ENCODE data around the gene NPEPL1.

Gene NPEPL1

GRCh38 chr20:58684291-58684690 lies 8.3 kb upstream of the NPEPL1 start:
- no peak for DNase-seq (ENCODE audit: low spot score)

GRCh38 chr20:58685988-58686387 lies 6.6 kb upstream of the NPEPL1 start:
- DNase-seq (ENCODE audit: low spot score) = no peak

DNA sequence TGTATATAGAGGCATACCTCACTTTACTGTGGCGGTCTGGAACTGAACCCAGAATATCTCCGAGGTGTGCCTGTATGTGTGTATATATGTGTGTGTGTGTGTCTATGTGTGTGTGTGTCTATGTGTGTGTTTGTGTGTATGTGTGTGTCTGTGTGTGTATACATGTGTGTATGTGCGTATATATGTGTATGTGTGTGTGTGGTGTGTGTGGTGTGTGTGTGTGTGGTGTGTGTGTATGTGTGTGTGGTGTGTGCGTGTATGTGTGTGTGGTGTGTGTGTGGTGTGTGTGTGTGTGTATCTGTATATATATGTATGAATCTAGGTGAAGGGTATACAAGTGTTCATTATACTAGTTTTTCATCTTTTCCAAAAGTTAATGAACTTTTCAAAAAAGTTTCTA lies 4.2 kb upstream of the NPEPL1 start:
- DNase-seq (ENCODE audit: low spot score) = no peak

- no peak for DNase-seq (ENCODE audit: low spot score)
These were observed 3.8 kb upstream of the NPEPL1 start for GRCh38 chr20:58688840-58689239.

GRCh38 chr20:58690396-58691135 lies 2.0 kb upstream of the NPEPL1 start:
- peak; percentile 36 for DNase-seq (ENCODE audit: low spot score)

DNA sequence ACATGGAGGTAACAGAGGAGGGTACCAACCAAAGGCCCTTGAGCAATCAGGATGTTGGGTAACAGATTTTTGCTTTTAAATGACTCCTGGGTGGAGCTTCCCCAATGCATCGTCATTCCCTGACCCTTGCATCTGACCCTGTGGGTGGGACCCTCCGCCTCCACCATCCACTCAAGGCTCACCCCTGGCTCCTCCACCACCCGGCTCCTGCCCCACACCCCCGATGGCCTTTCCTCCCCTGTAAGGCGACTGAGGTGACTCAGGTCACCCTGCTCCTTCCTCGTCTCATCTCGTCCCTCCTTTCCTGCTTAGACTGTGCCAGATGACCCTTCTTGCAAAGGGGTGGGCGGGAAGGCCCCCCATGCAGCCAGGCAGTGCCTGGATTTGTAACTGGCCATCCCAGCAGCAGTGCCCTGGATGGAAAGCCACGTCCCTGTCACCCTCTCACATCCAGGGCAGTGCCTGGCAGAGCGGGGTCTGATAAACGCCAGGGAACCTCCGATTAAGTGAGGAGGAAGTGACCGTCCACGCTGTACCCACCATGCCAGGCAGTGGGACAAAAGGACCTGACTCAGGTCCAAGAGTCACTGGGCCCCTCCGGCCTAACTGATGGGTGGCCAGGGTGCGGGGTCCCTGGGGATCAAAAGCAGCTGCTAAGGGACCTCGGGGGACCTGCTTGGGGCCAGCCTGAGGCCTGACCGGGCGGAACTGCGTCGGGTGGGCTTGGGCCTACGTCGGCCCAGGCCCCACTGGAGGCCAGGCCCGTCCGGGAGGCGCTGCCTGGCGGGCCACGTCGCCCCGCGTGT lies 624 bp upstream of the NPEPL1 start:
- no peak for DNase-seq (ENCODE audit: low spot score)

- no peak for DNase-seq (ENCODE audit: low spot score)
These were observed 816 bp downstream of the NPEPL1 start for GRCh38 chr20:58693226-58694006.

DNA sequence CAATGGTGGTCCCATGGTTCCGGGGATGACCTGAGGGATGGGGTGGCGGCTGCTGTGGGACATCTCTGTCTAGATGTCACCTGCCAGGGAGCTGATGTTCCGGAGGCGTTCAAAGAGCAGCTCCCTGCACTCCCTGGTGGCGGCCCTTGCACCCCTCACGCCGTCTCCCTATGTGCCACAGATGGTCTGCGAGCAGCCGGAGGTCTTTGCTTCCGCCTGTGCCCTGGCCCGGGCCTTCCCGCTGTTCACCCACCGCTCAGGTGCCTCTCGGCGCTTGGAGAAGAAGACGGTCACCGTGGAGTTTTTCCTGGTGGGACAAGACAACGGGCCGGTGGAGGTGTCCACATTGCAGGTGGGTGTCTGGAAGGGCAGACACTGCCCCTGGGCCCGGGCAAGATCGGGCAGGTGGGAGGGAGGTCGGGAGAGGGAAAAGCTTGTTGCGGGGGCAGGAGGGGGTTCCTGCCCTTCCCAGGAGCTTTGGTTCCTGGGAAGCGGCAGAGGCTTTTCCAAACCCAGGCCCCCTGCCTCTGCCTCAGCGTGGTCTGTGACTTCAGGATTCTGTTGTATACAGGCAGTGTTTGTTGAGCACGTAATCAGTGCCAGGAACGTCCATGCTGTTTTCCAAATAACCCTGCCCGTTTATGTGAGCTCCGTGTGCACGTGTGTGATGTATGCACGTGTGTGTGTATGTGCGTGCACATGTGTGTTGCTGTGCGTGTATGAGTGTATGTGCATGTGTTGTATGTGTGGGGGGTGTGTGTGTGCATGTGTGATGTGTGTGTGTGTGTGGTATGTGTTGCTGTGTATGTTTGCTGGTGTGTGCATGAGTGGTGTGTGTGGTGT lies 1.9 kb downstream of the NPEPL1 start:
- DNase-seq (ENCODE audit: low spot score) = no peak

GRCh38 chr20:58695084-58695722 lies 2.6 kb downstream of the NPEPL1 start:
- DNase-seq (ENCODE audit: low spot score) = no peak

GRCh38 chr20:58695895-58696375 lies 3.3 kb downstream of the NPEPL1 start:
- DNase-seq (ENCODE audit: low spot score) = no peak

DNA sequence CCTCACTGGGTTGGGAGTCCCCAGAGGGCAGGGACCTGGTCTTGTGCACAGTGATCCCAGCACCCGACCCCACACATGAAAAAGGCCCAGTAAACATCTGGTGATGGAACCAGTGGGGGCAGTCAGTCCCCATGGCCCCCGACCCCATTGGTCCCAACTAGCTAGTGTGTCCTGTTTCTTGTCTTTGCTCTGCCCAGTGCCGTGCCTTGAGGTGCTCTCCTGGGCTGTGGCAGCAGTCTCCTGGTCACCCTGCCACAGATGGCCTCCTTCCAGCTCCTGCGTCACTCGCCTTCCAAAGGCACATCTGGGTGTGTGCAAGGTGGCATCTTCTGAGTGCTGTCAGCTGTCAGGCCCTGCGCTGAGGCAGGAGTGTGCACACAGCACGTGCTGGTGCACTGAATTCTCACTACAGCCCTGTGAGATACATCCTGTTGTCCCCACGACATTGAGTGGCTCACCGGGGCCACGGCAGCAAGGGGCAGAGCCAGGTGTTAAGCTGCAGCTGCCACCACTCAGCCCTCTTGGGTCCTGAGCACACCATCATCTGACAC lies 3.9 kb downstream of the NPEPL1 start:
- no peak for DNase-seq (ENCODE audit: low spot score)

DNA sequence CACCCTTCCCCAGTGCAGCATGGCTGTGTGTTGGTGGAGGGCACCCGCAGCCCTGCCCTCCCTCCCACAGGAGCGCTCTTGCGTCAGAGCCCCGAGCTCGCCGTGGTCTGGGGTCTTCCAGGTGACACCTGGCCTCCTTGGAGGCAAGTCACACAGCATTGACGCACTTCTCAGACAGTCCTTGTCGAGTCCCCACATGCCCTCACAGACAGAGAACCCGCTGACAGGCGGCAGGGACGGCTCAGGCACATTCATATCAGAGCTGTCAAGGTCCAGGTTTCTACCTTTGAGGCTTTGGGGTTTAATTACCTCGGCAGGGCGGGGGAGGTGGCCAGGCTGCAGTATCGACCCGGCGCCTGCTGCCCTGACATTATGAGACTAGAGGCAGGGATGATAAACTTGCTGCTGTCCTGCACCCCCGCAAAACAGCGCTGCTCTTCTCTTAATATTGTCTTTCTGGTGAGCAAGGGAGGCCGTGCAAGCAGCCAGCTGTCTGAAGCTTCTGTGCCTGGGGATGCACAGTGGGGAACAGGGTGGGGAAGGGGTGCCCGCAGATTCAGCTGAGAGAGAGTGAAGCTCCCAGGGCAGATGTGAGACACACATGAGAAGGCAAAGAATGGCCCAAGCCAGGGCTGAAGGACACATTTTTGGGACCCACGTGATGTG lies 4.7 kb downstream of the NPEPL1 start:
- DNase-seq (ENCODE audit: low spot score) = no peak

- no peak for DNase-seq (ENCODE audit: low spot score)
These were observed 5.5 kb downstream of the NPEPL1 start for GRCh38 chr20:58697867-58698703.

DNA sequence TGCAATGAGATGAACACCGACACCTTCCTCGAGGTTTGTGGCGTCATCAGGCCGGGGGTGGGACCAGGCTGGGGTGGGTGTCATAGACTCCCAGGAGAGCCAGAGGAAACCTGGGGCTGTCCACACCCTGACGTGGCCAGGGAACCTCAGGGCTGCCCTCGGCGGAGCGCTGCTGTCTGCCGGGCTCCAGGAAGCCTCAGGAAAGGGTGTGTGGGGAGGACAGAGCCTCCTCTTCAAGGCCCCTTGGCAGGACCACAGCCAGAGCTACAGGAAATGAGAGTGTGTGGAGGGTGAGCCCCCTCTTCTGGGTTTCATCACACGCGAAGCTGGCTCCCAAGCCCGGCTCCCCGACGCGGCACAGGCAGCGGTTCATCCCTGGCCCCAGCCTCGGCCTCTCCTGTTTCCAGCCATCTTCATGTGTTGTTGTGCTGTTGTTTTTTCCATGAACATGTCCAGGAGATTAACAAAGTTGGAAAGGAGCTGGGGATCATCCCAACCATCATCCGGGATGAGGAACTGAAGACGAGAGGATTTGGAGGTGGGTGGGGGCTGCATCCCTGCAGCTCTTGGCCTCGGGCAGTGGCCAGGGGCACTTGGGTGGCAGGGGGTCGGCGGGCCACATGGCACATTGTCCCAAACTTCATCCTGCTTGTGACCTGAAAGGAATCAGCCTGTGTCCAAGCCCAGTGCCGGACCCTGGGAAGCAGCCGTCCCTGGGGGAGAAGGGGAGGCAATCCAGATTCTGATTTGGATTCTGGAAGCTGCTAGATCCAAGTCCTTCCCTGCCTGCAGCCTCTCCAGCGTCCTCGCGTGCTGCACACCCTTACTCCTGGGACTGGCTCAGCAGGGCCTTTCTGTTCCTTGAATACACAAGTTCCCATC lies 6.4 kb downstream of the NPEPL1 start:
- DNase-seq (ENCODE audit: low spot score) = no peak

- DNase-seq (ENCODE audit: low spot score) = no peak
These were observed 7.1 kb downstream of the NPEPL1 start for GRCh38 chr20:58699623-58700107.

DNA sequence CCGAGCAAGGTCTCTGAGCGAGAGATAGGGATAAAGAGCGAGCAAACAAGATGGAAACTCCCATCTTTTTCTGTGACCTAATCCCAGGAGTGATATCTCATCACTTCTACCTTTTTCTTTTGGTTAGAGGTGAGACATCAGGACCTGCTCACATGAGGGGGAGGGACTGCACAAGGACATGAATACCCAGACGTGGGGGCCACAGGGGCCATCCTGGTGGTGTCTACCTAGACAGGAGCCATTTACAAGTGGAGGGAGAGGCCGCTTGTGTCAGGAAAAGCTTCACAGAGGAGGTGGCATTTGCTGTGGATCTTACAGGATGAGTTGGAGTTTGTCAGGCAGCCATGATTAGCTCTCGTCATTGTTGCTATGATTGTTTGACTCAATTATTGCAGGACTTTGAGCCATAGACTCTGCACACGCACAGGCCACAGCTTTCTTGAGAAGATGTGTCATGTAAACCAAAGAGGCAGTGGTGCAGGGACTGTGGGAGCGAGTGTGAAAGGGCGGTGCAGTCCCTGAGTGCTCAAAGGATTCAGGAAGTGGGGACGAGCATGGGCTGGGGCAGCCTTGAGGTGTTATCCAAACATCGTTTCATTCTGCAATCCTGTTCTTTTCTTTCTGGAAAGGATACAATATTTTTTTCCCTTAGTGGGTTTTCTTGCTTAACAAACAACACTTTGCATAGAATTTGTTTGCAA lies 7.7 kb downstream of the NPEPL1 start:
- DNase-seq (ENCODE audit: low spot score) = no peak

DNA sequence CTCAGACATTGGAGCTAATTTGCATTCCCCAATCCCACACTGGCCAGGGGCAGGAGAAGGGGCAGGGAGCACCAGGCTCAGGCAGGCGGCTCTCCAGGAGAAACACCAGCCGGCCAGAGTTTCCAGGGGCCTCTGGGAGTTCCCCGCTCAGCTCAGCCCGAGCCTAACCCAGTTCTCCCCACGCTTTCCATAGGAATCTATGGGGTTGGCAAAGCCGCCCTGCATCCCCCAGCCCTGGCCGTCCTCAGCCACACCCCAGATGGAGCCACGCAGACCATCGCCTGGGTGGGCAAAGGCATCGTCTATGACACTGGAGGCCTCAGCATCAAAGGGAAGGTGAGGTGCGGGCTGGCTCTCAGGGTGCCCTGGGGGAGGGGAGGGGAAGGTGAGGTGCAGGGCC lies 8.2 kb downstream of the NPEPL1 start:
- DNase-seq (ENCODE audit: low spot score) = no peak
